Common myeloid progenitor, CD34-positive (primary cell): ENCODE results near the gene CAMTA1.
A peak's percentile ranks its signal among the peaks of the same experiment; 100 is the strongest.

Experiments used
- CTCF ChIA-PET: fragments of 350-600 bp; sonication (Branson Sonifier 250); formaldehyde crosslinking; loops from one replicate; lab custom pipeline; 2021; ENCODE audit warnings: antibody characterized with exemption; lab: Charles Lee
- POLR2A ChIA-PET: fragments of 350-600 bp; sonication (Branson Sonifier 250); formaldehyde crosslinking; loops from one replicate; lab custom pipeline; 2021; ENCODE audit warnings: antibody characterized with exemption; lab: Charles Lee
- DNase-seq, 3 donors: peaks; one replicate each; pipeline versions ENCODE4 v3.0.0 to v3.0.0-alpha.2; 2013
- H3K27ac ChIP-seq, 2 experiments: 1 replicate in 1 of 2; 2 replicates in 1 of 2; pipeline ENCODE4 v1.7.0; 2013; ENCODE audit warnings: inconsistent platforms in 2 of 2, low read length in 2 of 2, mild to moderate bottlenecking in 2 of 2, low read depth in 1 of 2, moderate library complexity in 1 of 2; ENCODE audit not compliant: severe bottlenecking in 2 of 2, insufficient read depth in 1 of 2, poor library complexity in 1 of 2
- H3K27me3 ChIP-seq, 5 experiments: replicated peaks in 2 of 5; 1 replicate in 3 of 5; 2 replicates in 2 of 5; pipeline versions ENCODE4 v1.6.1 to v1.7.0; 2013; ENCODE audit warnings: low read length in 4 of 5, mild to moderate bottlenecking in 2 of 5, moderate library complexity in 2 of 5, inconsistent platforms in 1 of 5; ENCODE audit not compliant: insufficient read depth in 5 of 5, control insufficient read depth in 4 of 5
- H3K36me3 ChIP-seq, 4 experiments: 1 replicate in 2 of 4; 2 replicates in 2 of 4; pipeline versions ENCODE4 v1.6.1 to v1.7.0; 2013; ENCODE audit warnings: low read length in 3 of 4, control low read depth in 1 of 4, mild to moderate bottlenecking in 1 of 4; ENCODE audit not compliant: control insufficient read depth in 4 of 4, insufficient read depth in 4 of 4
- H3K4me1 ChIP-seq, 4 experiments: 1 replicate in 3 of 4; 2 replicates in 1 of 4; pipeline versions ENCODE4 v1.6.1 to v1.7.1; 2013; ENCODE audit warnings: low read length in 3 of 4, mild to moderate bottlenecking in 3 of 4, control low read depth in 1 of 4, inconsistent platforms in 1 of 4, moderate library complexity in 1 of 4; ENCODE audit not compliant: control insufficient read depth in 4 of 4, insufficient read depth in 4 of 4; ENCODE audit errors: control extremely low read depth in 1 of 4
- H3K4me3 ChIP-seq, 7 experiments: 1 replicate in 4 of 7; 2 replicates in 3 of 7; pipeline versions ENCODE4 v1.5.1 to v1.7.0; 2013; ENCODE audit warnings: mild to moderate bottlenecking in 7 of 7, low read length in 6 of 7, moderate library complexity in 6 of 7, inconsistent platforms in 2 of 7, low read depth in 2 of 7, control low read depth in 1 of 7; ENCODE audit not compliant: insufficient read depth in 4 of 7, control insufficient read depth in 1 of 7; ENCODE audit errors: extremely low read depth in 1 of 7
- H3K9me3 ChIP-seq, 5 experiments: 1 replicate in 4 of 5; 2 replicates in 1 of 5; pipeline versions ENCODE4 v1.6.1 to v1.7.1; 2013; ENCODE audit warnings: low read length in 4 of 5, mild to moderate bottlenecking in 2 of 5, inconsistent platforms in 1 of 5, low read depth in 1 of 5, moderate library complexity in 1 of 5; ENCODE audit not compliant: control insufficient read depth in 4 of 5, insufficient read depth in 2 of 5; ENCODE audit errors: control extremely low read depth in 1 of 5
- WGBS: methylation state at CpG from one replicate; pipeline ENCODE4 v1.1.5; 2013; ENCODE audit not compliant: insufficient coverage; 5-methylcytosine and 5-hydroxymethylcytosine counted together

The CAMTA1 gene

GRCh38 chr1:6965935-6966241 is 180.6 kb downstream of the CAMTA1 start:
- H3K27ac ChIP-seq, result no peak overlapping the region
- H3K36me3 ChIP-seq, result no peaks in the 10 kb centered on the region
- H3K9me3 ChIP-seq, result no peaks in the 10 kb centered on the region
- H3K4me1 ChIP-seq, result peaks cover 5 to 39% (median 31%) of the 10 kb centered on the region in 4 experiments
- WGBS, result 95% methylated on average over 2 of the region's 7 CpGs
- H3K27me3 ChIP-seq, result peaks cover 0 to 46% (median 17%) of the 10 kb centered on the region in 5 experiments
- no peak for DNase-seq
- no peak overlapping the region for H3K4me3 ChIP-seq
- CTCF ChIA-PET, result interaction anchor here (1.1 kb wide), 1 partner anchor 31 kb away, joined by 3 read pairs; no protein-coding TSS in a partner anchor
- POLR2A ChIA-PET, result no interaction called here

- Histone ChIP-seq H3K27me3 (peaks cover 0 to 41% (median 14%) of the 10 kb centered on the region in 5 experiments), H3K4me1 (peaks cover 5 to 39% (median 31%) of the 10 kb centered on the region in 4 experiments), H3K27ac (no peak overlapping the region), H3K9me3 (no peaks in the 10 kb centered on the region), H3K36me3 (no peaks in the 10 kb centered on the region), H3K4me3 (no peak overlapping the region)
- ChIA-PET CTCF (interaction anchor here (1.1 kb wide), 1 partner anchor 31 kb away, joined by 3 read pairs; no protein-coding TSS in a partner anchor), POLR2A (interaction anchor here (0.6 kb wide), 1 partner anchor 145 kb away, joined by 6 read pairs; no protein-coding TSS in a partner anchor)
- no peak for DNase-seq
- 94% methylated on average over 3 of the region's 5 CpGs for WGBS
These were observed 181.1 kb downstream of the CAMTA1 start for GRCh38 chr1:6966326-6966725.

- WGBS, result 62% methylated on average over 6 of the region's 8 CpGs
- Histone ChIP-seq H3K27ac (no peak overlapping the region), H3K4me1 (peaks cover 5 to 34% (median 28%) of the 10 kb centered on the region in 4 experiments), H3K36me3 (no peaks in the 10 kb centered on the region), H3K9me3 (no peaks in the 10 kb centered on the region), H3K27me3 (peaks cover 0 to 34% (median 8%) of the 10 kb centered on the region in 5 experiments), H3K4me3 (no peak overlapping the region)
- DNase-seq, result peak; percentile 16 to 60 (median 49)
- CTCF ChIA-PET, result interaction anchor here (1.3 kb wide), 2 partner anchors 12 to 75 kb away, joined by 3 to 6 read pairs; no protein-coding TSS in a partner anchor
- POLR2A ChIA-PET, result no interaction called here
These were observed 182.3 kb downstream of the CAMTA1 start for GRCh38 chr1:6967431-6968111.

- peak; percentile 68 to 96 (median 95) for DNase-seq
- Histone ChIP-seq H3K36me3 (no peaks in the 10 kb centered on the region), H3K4me1 (peaks cover 5 to 27% (median 19%) of the 10 kb centered on the region in 4 experiments), H3K27me3 (peaks cover 0 to 25% (median 4%) of the 10 kb centered on the region in 5 experiments), H3K9me3 (no peaks in the 10 kb centered on the region), H3K27ac (no peak overlapping the region), H3K4me3 (peak overlapping the region in 1 of 7 experiments; percentile 54)
- CTCF ChIA-PET, result interaction anchor here (0.9 to 1.3 kb wide), 2 partner anchors 10 to 74 kb away, joined by 3 to 6 read pairs; no protein-coding TSS in a partner anchor
- WGBS, result 2% methylated on average over 11 of the region's 13 CpGs
- POLR2A ChIA-PET, result no interaction called here
These were observed 183.9 kb downstream of the CAMTA1 start for GRCh38 chr1:6969106-6969505.

- Histone ChIP-seq H3K36me3 (no peaks in the 10 kb centered on the region), H3K4me3 (no peak overlapping the region), H3K27me3 (peaks cover 0 to 22% (median 2%) of the 10 kb centered on the region in 5 experiments), H3K9me3 (no peaks in the 10 kb centered on the region), H3K4me1 (peaks cover 5 to 27% (median 19%) of the 10 kb centered on the region in 4 experiments), H3K27ac (no peak overlapping the region)
- CTCF ChIA-PET, result no interaction called here
- POLR2A ChIA-PET, result no interaction called here
- peak in 2 of 3 donors; percentile 20 to 22 for DNase-seq
- 83% methylated on average over 2 of the region's 2 CpGs for WGBS
These were observed 184.5 kb downstream of the CAMTA1 start for GRCh38 chr1:6969762-6970161.

- POLR2A ChIA-PET, result no interaction called here
- H3K4me3 ChIP-seq, result no peak overlapping the region
- no peaks in the 10 kb centered on the region for H3K9me3 ChIP-seq
- 98% methylated on average over 5 of the region's 11 CpGs for WGBS
- H3K36me3 ChIP-seq, result no peaks in the 10 kb centered on the region
- peaks cover 5 to 27% (median 19%) of the 10 kb centered on the region in 4 experiments for H3K4me1 ChIP-seq
- CTCF ChIA-PET, result no interaction called here
- H3K27me3 ChIP-seq, result peaks cover 0 to 18% (median 2%) of the 10 kb centered on the region in 5 experiments
- no peak for DNase-seq
- no peak overlapping the region for H3K27ac ChIP-seq
These were observed 185.0 kb downstream of the CAMTA1 start for GRCh38 chr1:6970221-6970620.

GRCh38 chr1:6971048-6971447 is 185.8 kb downstream of the CAMTA1 start:
- ChIA-PET POLR2A (no interaction called here), CTCF (no interaction called here)
- 94% methylated on average over 5 of the region's 9 CpGs for WGBS
- DNase-seq, result no peak
- no peak overlapping the region for H3K4me3 ChIP-seq
- no peak overlapping the region for H3K27ac ChIP-seq
- peaks cover 0 to 10% (median 1%) of the 10 kb centered on the region in 5 experiments for H3K27me3 ChIP-seq
- H3K4me1 ChIP-seq, result peaks cover 5 to 27% (median 19%) of the 10 kb centered on the region in 4 experiments
- H3K9me3 ChIP-seq, result no peaks in the 10 kb centered on the region
- H3K36me3 ChIP-seq, result no peaks in the 10 kb centered on the region
